Ascending aorta (tissue), 2 donors: ENCODE data around the gene BLM. TPM values are rescaled to one million over a fixed set of nuclear protein-coding genes. Genes with fewer than 3 reads are reported as not detected.
A peak's percentile ranks its signal among the peaks of the same experiment; 100 is the strongest.

Experiments
- DNase-seq, 2 donors: peaks; one replicate each; pipeline ENCODE4 v3.0.0-alpha.2; 2019; ENCODE audit warnings: low spot score in 2 of 2
- H3K27ac ChIP-seq, 2 donors: fragments of 200-600 bp; sonication (generic); one replicate each; pipeline ENCODE4 v1.5.1; 2016 to 2017; ENCODE audit warnings: mild to moderate bottlenecking in 1 of 2
- H3K27me3 ChIP-seq: fragments of 200-600 bp; sonication (generic); one replicate; pipeline ENCODE4 v1.5.1; 2017
- H3K36me3 ChIP-seq, 2 donors: fragments of 200-600 bp; sonication (generic); one replicate each; pipeline ENCODE4 v1.5.1; 2016
- H3K4me1 ChIP-seq, 2 donors: fragments of 200-600 bp; sonication (generic); one replicate each; pipeline ENCODE4 v1.5.1; 2016 to 2017; ENCODE audit warnings: mild to moderate bottlenecking in 1 of 2
- H3K4me3 ChIP-seq, 2 donors: fragments of 200-600 bp; sonication (generic); one replicate each; pipeline ENCODE4 v1.5.1; 2016 to 2017; ENCODE audit warnings: mild to moderate bottlenecking in 1 of 2
- H3K9me3 ChIP-seq, 2 donors: fragments of 200-600 bp; sonication (generic); one replicate each; pipeline ENCODE4 v1.5.1; 2016
- intact Hi-C: fragments of 100-400 bp; cut with DNase I; formaldehyde crosslinking; loops from one replicate; pipeline ENCODE4 v1.15.1; 2023
- total RNA-seq: library from RNA; depleted of rRNA; stranded (reverse); fragments of >200 nt; gene quantifications from one replicate; pipeline ENCODE4 v1.1.0, GENCODE V29; 2016
- TF ChIP-seq, protein P1 (sequence below), 3 experiments: fragments of 200-600 bp in 2 of 3; fragments of 450-650 bp in 1 of 3; sonication (generic) in 2 of 3; IDR thresholded peaks; one replicate each; pipeline ENCODE4 v1.5.1; 2016 to 2019; ENCODE audit warnings: antibody characterized with exemption in 3 of 3, mild to moderate bottlenecking in 1 of 3, moderate library complexity in 1 of 3

BLM gene
- total RNA-seq, 1 donor from 2014 or later: 0.11 TPM

- no peak for DNase-seq
- H3K36me3 ChIP-seq: no peaks in the 10 kb centered on the region
- TF ChIP-seq, protein P1, sequence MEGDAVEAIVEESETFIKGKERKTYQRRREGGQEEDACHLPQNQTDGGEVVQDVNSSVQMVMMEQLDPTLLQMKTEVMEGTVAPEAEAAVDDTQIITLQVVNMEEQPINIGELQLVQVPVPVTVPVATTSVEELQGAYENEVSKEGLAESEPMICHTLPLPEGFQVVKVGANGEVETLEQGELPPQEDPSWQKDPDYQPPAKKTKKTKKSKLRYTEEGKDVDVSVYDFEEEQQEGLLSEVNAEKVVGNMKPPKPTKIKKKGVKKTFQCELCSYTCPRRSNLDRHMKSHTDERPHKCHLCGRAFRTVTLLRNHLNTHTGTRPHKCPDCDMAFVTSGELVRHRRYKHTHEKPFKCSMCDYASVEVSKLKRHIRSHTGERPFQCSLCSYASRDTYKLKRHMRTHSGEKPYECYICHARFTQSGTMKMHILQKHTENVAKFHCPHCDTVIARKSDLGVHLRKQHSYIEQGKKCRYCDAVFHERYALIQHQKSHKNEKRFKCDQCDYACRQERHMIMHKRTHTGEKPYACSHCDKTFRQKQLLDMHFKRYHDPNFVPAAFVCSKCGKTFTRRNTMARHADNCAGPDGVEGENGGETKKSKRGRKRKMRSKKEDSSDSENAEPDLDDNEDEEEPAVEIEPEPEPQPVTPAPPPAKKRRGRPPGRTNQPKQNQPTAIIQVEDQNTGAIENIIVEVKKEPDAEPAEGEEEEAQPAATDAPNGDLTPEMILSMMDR (IDR thresholded peaks at IDR 0.05): no peak
- no peak overlapping the region for H3K27ac ChIP-seq
- H3K4me1 ChIP-seq: no peaks in the 10 kb centered on the region
- no peak overlapping the region for H3K4me3 ChIP-seq
- no peaks in the 10 kb centered on the region for H3K9me3 ChIP-seq
- intact Hi-C loops: no loop called here
- no peaks in the 10 kb centered on the region for H3K27me3 ChIP-seq
These were observed 95.2 kb downstream of the BLM start for GRCh38 chr15:90812171-90812957.

DNA sequence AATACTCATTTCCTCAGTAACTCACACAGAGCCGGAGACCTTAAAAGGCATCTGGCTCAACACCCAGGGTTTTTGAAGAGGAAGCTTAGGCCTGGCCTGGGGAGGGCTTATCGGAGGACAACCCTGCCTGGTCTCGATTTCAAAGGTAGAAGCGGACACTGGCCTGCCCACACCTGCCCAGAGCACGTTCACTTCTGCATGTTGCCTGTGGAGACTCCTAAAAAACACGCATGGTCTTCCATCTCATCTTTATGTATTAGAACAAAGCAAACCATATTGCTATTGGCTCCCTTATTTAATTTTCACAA, 95.8 kb downstream of the BLM start:
- intact Hi-C loops: no loop called here
- TF ChIP-seq, protein P1 (IDR thresholded peaks at IDR 0.05): no peak
- H3K4me3 ChIP-seq: no peak overlapping the region
- no peaks in the 10 kb centered on the region for H3K36me3 ChIP-seq
- no peaks in the 10 kb centered on the region for H3K9me3 ChIP-seq
- no peaks in the 10 kb centered on the region for H3K27me3 ChIP-seq
- H3K27ac ChIP-seq: no peak overlapping the region
- DNase-seq: no peak
- no peaks in the 10 kb centered on the region for H3K4me1 ChIP-seq

GRCh38 chr15:90813796-90814190, 96.6 kb downstream of the BLM start:
- Histone ChIP-seq H3K27ac (peak overlapping the region in 1 of 2 donors; percentile 27), H3K4me1 (no peaks in the 10 kb centered on the region), H3K9me3 (no peaks in the 10 kb centered on the region), H3K4me3 (no peak overlapping the region), H3K27me3 (no peaks in the 10 kb centered on the region), H3K36me3 (no peaks in the 10 kb centered on the region)
- no peak for DNase-seq
- intact Hi-C loops: no loop called here
- TF ChIP-seq, protein P1 (IDR thresholded peaks at IDR 0.05): no peak

DNA sequence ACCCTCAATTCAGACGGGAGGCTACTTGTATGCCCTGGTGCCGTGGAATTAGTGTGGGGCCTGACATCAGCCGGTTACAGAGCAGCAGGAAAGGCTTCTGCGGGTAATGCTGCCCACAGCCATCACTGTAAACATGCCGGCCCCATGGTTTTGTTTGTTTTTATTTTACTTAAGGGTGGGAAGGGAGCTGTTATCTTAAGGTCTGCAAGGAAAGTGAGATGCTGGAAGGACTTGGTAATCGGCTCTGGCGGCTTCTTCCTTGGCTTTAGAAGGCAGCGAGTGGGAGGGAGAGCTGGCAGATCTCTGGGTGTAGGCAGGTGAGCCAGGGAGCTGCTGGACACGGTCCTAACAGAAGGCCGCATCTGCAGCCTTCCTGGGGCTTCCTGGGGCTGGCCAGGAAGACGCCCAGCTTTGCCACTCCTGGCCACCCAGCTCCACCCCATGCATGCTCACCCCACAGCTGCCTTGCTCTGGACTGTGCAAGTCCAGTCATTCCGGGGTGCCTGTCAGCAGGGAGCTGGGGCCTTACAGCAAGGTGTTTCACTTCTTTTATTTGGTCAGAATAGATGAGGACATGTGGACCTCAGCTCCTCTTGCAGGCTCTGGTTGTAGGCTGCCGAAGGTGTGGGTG, 97.2 kb downstream of the BLM start:
- no peaks in the 10 kb centered on the region for H3K9me3 ChIP-seq
- intact Hi-C loops: no loop called here
- TF ChIP-seq, protein P1 (IDR thresholded peaks at IDR 0.05): no peak
- H3K27ac ChIP-seq: peak overlapping the region in 1 of 2 donors; percentile 27
- no peaks in the 10 kb centered on the region for H3K27me3 ChIP-seq
- DNase-seq: no peak
- no peak overlapping the region for H3K4me3 ChIP-seq
- no peaks in the 10 kb centered on the region for H3K4me1 ChIP-seq
- no peaks in the 10 kb centered on the region for H3K36me3 ChIP-seq

DNA sequence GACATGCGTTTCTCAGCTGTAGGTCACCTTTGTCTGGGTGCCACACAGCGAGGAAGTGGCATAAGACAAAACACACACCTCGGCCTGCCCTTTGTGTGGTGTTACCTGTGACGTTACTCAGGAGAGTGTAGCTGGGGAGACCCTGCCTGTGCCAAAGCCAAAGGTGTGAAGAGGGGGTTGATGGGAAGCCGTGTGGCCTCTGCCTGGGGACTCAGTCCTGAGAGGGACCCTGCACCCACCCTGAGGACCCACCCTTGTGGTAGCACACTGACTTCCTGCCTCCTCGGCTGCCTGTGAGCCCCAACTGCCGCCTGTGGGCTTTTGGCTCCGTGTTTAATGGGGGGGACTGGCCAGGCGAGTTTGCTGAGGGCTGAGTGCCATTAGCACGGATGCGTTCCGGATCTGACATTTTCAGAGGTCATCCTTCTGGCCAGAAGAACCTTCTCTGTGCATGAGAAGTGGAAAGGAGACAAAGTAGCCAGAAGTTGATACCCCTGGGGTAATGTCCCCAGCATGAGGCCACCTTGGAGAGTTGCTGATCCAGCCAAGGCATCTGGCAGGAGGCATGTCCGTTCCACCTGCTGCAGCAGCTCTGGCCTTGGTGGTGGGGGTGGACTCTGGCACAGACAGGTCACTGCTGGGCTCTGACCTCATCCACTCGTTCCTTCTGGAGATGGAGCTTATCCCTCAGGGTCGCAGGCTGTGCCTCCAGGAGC, 99.4 kb downstream of the BLM start:
- TF ChIP-seq, protein P1 (IDR thresholded peaks at IDR 0.05): no peak
- Histone ChIP-seq H3K27me3 (no peaks in the 10 kb centered on the region), H3K4me3 (no peak overlapping the region), H3K27ac (no peak overlapping the region), H3K36me3 (no peaks in the 10 kb centered on the region), H3K4me1 (no peaks in the 10 kb centered on the region), H3K9me3 (no peaks in the 10 kb centered on the region)
- DNase-seq: no peak
- intact Hi-C loops: no loop called here
